Activated CD8-positive, alpha-beta memory T cell treated with anti-CD3 and anti-CD28 coated beads for 24 hours (primary cell): ENCODE measurements around the gene DAP.

Source experiments
- DNase-seq: peaks from one replicate; pipeline ENCODE4 v3.0.0-alpha.2; 2020

DAP gene

GRCh38 chr5:10686890-10687289 lies 74.1 kb downstream of the DAP start:
- no peak for DNase-seq

- DNase-seq = no peak
These were observed 75.9 kb downstream of the DAP start for GRCh38 chr5:10685115-10685521.

DNA sequence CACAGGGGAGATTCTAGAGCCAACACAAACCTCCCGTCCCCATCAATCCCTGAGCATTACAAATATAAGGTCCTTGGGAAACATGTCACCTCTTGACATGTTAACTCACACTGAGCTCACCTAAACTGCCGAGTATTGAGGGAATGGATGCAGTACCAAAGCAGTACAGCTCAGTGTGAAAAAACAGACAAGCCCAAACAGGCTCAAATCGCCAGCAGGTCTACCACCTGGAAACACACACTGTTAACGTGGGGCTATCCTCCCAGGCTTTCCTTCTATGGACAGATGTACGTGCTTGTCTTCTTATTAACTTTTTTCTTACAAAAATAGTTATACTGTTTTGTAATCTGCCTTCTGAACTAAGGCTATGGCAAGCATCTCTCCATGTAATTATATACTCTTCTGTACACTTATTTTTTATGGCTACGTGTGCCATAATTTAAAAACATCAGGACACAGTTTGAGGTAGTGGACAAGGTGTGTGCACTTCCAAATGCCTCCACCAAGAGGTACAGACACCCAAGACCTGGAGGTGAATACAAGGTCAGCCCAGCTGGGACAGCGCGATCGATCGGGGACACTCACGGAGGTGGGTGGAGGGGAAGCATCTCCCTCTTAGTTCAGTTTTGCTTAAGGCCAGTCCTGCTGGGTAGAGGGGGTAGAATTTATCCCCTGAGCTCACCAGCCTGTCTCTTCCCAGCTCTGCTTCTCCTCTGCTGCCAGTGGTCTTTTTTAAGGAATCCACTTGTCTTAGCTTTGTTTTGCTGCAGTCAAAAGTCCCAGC lies 76.5 kb downstream of the DAP start:
- no peak for DNase-seq

DNA sequence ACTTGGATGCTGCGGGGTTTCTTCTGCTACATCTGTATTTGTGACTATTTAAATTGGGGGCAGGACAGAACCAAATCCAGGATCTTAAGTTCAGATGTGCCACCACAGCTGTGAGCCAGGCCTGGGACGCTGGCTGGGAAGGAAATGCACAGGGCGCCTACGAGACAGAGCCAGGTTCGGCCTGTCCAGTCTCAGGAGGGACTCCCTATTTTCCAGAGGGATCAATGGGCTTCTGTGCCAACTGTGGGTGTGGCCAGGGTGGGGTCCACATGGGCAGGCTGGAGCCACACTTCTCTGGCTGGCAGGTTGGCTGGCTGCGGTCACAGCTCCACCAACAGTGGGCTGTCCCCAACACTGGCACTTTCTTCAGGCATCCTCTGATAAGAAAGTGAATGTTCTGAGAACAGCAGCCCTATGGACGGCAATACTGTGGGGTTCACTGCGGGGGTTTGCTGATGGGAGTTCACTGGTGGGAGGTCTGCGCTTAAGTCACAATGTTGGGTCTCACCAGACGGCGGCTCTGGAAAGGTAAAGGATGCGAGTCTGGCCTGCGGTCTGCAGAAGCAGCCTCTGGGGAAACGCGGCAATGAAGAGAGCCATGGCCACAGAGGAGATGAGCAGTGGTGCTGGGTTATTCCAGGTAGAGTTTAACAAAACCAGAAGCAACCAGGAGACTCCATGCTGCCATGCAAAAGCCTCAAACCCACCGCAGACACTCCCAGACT lies 78.1 kb downstream of the DAP start:
- no peak for DNase-seq

- DNase-seq = no peak
These were observed 79.0 kb downstream of the DAP start for GRCh38 chr5:10681731-10682679.

DNA sequence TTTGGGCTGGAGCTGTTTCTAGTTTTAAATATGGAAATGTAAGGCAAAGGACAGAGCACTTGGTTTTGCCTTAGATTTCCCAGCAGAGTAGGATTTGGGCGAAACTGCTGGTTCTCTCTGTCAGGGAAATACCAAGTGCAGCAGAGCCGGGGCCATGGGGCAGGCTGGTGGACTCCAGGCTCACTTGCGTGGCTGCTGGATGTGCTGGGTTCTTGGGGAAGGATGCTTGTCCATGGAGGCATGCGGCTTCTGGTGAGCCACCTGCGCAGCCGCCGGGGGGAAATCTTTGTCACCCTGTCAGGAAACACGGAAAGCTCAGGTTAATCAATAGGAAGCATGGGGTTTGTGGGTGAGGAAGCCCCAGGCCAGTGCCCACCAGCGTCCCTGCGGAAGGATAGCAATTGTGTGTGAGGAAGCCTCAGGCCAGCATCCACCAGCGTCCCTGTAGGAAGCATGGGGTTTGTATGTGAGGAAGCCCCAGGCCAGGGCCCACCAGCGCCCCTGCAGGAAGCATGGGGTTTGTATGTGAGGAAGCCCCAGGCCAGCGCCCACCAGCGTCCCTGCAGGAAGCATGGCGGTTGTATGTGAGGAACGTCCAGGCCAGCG lies 80.1 kb downstream of the DAP start:
- no peak for DNase-seq

DNA sequence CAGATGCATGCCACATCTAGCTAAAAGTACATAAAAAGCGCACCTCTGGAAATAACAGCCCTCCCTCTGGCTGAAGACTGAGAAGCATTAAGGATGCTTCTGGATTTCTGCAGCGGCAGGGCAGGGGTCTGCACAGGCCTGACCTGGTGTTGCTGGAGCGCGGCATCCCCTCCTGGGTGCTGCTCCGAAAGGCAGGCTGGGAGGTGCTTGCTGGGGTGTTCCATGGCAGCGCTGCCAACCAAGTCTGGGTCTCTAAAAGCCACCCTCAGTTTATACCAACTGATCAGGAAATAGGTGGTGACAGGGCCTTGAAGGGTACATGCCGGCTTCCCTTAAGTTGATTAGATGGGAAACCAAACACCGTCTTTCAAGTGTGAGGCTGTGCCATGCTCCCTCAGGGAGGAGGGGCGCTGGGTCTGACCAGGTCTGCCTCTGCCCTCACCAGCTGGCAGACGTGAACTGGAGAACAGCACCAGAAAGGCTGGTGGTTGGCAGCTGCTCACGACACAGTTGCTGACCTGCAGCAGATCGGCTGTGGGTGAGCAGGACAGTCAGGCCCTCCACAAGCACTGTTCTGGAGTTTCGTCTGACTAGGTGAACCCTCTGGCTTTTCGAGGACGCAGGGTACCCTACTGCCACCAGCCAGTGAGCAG lies 81.6 kb downstream of the DAP start:
- DNase-seq = no peak

GRCh38 chr5:10678244-10678643 lies 82.8 kb downstream of the DAP start:
- no peak for DNase-seq

DNA sequence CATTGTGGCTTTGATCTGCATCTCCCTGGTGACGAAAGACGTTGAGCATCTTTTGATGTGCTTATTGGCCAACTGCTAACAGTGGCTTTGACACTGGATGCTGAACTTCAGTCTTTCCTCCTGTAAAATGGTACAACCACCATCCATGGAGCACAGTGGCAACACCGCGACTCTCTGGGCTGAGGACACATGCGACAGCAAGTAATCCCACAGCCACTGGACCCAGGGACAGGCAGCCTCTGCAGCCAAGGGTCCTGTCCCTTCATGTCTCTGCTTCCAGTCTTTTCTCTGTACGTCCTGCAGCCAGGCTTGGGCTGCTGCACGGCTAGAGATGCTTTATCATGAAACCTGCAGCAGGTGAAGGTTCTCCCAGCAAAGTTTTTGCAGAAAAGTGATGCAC lies 83.5 kb downstream of the DAP start:
- DNase-seq = no peak

DNA sequence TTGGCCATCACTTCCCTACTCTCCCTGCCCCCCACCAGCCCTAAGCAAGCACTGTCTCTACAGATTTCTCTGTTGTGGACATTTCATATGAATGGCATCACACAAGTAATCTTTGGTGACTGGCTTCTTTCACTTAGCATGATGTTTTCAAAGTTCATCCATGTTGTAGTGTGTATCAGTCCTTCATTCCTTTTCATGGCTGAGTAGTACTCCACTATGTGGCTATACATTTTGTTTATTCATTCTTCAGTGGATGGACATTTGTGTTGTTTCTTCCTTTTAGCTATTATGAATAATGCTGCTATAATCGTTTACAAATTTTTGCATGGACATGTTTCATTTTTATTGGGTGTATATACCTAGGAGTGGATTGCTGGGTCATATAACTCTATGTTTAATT lies 84.1 kb downstream of the DAP start:
- no peak for DNase-seq

DNA sequence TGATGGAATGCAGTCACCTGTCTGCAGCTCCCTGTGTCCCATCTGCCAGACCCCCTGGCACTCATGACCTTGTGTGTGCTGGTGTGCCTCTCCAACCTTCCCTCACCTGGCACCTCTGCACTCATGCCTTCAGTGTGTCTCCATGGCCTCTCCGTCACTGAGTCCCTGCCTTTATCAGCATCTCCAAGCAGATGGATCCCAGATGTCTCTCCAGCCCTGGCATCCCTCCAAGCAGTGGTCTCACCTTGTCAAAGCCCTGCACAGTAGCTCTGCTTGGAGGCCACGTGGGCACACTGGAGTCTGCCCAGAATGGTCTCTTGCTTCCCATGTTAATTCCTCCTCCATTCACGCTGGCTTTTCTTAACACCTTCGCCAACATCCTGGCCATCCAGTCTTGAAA lies 84.8 kb downstream of the DAP start:
- no peak for DNase-seq

DNA sequence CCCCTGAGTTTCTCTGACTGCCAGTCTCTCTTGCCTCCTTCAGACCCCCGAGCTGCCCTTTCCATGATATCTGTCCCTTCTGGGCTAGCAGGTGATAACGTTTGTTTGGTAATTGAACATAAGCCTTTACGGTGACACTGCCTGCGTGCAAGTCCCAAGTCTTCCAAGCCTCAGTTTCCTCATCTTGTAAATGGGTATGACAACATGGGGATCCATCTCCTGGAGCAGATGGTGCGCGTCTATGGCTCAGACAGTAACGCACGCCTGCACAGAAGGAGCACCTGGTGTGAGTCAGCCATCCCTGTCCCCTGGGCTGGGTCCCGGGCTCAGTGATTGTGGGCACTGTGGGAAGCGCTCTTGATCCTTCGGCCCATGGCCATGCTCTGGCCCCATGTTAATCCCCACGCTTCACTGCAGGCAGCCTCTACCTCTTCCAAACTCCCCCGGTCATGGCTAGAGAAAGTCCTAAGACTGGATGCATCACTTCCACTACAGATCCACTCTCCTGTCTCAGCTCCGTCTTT lies 85.8 kb downstream of the DAP start:
- DNase-seq = no peak

- DNase-seq = no peak
These were observed 86.5 kb downstream of the DAP start for GRCh38 chr5:10674582-10674981.

GRCh38 chr5:10674096-10674495 lies 86.9 kb downstream of the DAP start:
- DNase-seq = no peak

DNA sequence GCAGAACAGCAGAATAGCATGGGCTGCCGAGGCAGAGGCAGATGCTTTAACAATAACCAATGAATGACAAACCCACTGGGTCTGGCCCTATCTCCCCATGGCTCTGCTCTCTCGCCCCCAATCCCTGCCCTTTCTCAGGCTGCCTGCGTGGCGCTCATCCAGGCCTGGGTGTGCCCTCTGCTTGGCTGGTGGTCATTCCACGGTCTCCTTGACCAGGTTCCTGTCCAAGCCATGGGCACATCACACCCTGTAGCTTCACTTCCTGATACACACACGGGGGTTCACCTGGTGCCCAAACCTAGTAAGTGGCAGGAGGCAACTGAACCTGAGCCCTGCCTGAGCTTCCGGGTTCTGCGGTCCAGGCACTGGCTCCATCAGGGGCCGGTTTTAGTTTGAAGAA lies 87.6 kb downstream of the DAP start:
- DNase-seq = no peak

DNA sequence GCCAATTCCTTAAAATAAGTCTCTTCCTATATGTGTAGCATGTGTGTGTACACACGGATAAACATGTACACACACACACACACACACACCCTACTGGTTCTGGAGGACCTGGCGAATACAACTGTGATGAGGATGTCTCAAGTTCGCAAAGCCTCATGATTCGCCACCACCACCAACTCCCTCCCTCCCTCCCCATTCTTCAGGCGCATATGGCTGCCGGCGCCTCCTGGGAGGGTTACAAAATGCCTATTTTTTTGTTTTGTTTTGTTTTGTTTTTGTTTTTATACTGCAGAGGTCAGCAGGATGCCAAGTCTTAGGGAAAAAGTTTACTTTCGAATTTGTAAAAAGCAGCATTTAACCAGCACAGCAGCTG lies 88.0 kb downstream of the DAP start:
- DNase-seq = no peak

- DNase-seq = no peak
These were observed 88.7 kb downstream of the DAP start for GRCh38 chr5:10672146-10673016.

GRCh38 chr5:10671041-10672008 lies 89.7 kb downstream of the DAP start:
- no peak for DNase-seq

DNA sequence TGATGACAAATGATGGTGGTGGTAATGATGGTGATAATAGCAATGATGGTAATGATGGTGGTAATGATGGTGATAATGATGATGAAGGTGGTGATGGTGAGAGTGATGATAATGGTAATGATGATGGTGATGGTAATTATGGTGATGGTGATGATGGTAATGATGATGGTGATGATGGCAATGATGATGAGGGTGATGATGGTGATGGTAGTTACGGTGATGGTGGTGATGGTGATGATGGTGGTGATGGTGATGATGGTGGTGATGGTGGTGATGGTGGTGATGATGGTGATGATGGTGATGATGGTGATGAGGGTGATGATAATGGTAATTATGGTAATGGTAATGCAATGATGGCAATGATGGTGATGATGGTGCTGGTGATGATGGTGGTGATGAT lies 91.1 kb downstream of the DAP start:
- DNase-seq = no peak

DNA sequence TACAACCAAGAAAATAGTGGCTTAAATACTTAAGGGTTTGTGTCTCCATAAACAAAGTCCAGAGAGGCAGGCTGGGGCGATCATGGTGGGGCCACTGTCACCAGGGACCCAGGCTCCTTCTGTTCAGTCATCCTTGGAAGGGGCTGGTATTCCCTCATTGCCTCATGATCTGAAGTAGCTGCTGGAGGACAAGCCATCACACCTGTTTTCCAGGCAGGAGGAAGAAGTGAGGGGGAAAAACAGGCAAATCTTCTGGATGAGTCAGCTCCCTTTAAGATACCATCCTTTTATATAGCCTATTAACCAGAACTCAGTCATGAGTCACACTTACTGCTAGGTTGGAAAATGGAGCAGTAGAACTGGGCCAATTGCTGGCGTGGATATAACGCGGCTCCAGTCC lies 92.3 kb downstream of the DAP start:
- no peak for DNase-seq
